ENCODE measurements around the gene KIAA1586.
"Not testable (repeated sequence)": the region's sequence is repeated elsewhere in the genome, so short reads cannot be mapped to it uniquely, and the experiment has no call there.

Gene KIAA1586

GRCh38 chr6:57087916-57088315 is 41.4 kb downstream of the KIAA1586 start:
- no peak overlapping the region for H3K4me3 ChIP-seq (ENCODE audit: low read depth, low read length)
- no peak for TF ChIP-seq CTCF (IDR thresholded peaks at IDR 0.05; ENCODE audit: insufficient read depth, low read depth, low read length, missing control alignments)
- DNase-seq (ENCODE audit: low read depth) = no peak

- peak overlapping the region; percentile 46 for H3K4me3 ChIP-seq (ENCODE audit: low read depth, low read length)
- DNase-seq (ENCODE audit: low read depth) = no peak
- TF ChIP-seq CTCF (IDR thresholded peaks at IDR 0.05; ENCODE audit: insufficient read depth, low read depth, low read length, missing control alignments) = no peak
Measured at GRCh38 chr6:57089265-57089664, 42.8 kb downstream of the KIAA1586 start.

GRCh38 chr6:57089687-57090457 is 43.4 kb downstream of the KIAA1586 start, which contains the start of gene ZNF451:
ZNF451 (plus strand) TSS chr6:57090188; CDS start chr6:57090254, 66 bp downstream.
- TF ChIP-seq CTCF (IDR thresholded peaks at IDR 0.05; ENCODE audit: insufficient read depth, low read depth, low read length, missing control alignments) = no peak
- DNase-seq (ENCODE audit: low read depth) = peak; percentile 97
- peak within 1 kb of the TSS; percentile 65 for H3K4me3 ChIP-seq (ENCODE audit: low read depth, low read length)

GRCh38 chr6:57090458-57091067 is 44.1 kb downstream of the KIAA1586 start:
- not testable (repeated sequence) for H3K4me3 ChIP-seq (ENCODE audit: low read depth, low read length)

GRCh38 chr6:57091375-57091774 is 44.9 kb downstream of the KIAA1586 start:
- peak overlapping the region; percentile 29 for H3K4me3 ChIP-seq (ENCODE audit: low read depth, low read length)
- not testable (repeated sequence) for DNase-seq (ENCODE audit: low read depth)

More at GRCh38 chr6:57090458-57091067, 44.1 kb downstream of the KIAA1586 start:
- not testable (repeated sequence) for DNase-seq (ENCODE audit: low read depth)

- H3K4me3 ChIP-seq (ENCODE audit: low read depth, low read length) = no peak overlapping the region
- no peak for DNase-seq (ENCODE audit: low read depth)
- no peak for TF ChIP-seq CTCF (IDR thresholded peaks at IDR 0.05; ENCODE audit: insufficient read depth, low read depth, low read length, missing control alignments)
Measured at GRCh38 chr6:57094689-57095088, 48.2 kb downstream of the KIAA1586 start.

- no peak for DNase-seq (ENCODE audit: low read depth)
- H3K4me3 ChIP-seq (ENCODE audit: low read depth, low read length) = no peak overlapping the region
- TF ChIP-seq CTCF (IDR thresholded peaks at IDR 0.05; ENCODE audit: insufficient read depth, low read depth, low read length, missing control alignments) = no peak
Measured at GRCh38 chr6:57097596-57097995, 51.1 kb downstream of the KIAA1586 start.

GRCh38 chr6:57102976-57103375 is 56.5 kb downstream of the KIAA1586 start:
- DNase-seq (ENCODE audit: low read depth) = no peak
- H3K4me3 ChIP-seq (ENCODE audit: low read depth, low read length) = no peak overlapping the region
- TF ChIP-seq CTCF (IDR thresholded peaks at IDR 0.05; ENCODE audit: insufficient read depth, low read depth, low read length, missing control alignments) = no peak

All from GM12865 (cell line).